RPMI7951 (cell line): ENCODE results near the gene RNLS. TPM values are rescaled to one million over a fixed set of nuclear protein-coding genes. Genes with fewer than 3 reads are reported as not detected.

Source experiments
- DNase-seq: peaks from one replicate; pipeline ENCODE4 v3.0.0-alpha.2; 2012; ENCODE audit warnings: low read depth
- total RNA-seq: library from RNA; depleted of rRNA; stranded (reverse); fragments of >200 nt; shearing (Covaris generic); gene quantifications from 2 replicates; pipeline ENCODE4 v1.2.3, GENCODE V29; 2014

The RNLS gene
- total RNA-seq, 1 experiment from 2014 or later: 15.7 TPM

DNA sequence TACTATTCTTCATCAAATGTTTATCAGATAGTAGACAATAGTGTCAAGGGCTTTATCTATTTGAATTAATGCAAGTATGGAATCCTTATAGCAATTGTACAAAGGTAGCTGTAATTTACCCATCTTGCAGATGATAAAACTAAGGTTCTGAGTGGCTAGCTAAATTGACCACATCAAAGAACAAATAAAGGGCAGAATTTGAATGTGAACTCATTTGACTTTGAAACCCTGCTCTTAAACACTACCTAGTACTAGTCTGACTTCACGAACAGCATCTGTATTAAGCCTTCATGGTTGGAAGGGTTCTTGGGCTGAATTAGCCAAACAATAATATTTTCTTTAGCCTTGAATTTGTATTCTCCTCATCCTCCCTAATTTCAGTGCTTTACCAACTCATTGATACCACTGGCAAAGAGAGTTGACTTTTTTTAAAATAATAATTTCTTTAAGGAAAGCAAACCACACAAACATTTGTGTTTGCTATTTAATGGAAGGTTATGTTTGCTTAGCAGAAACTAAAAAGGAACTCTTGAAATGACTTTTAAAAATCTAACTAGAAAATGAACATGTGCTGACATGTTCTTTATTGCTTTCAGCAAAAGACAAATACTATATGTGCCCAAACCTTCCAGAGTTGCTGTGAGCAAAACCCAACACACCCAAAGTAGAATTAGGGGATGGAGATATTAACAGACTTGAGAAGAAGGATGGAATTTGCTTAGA is 322.6 kb downstream of the RNLS start:
- DNase-seq: no peak

- DNase-seq: no peak
Measured at GRCh38 chr10:88259381-88259780, 323.7 kb downstream of the RNLS start.

- no peak for DNase-seq
Measured at GRCh38 chr10:88256886-88257285, 326.2 kb downstream of the RNLS start.

GRCh38 chr10:88256013-88256680 is 327.0 kb downstream of the RNLS start:
- DNase-seq: no peak

- DNase-seq: peak; percentile 96
Measured at GRCh38 chr10:88254091-88254490, 329.0 kb downstream of the RNLS start.

GRCh38 chr10:88253622-88254021 is 329.5 kb downstream of the RNLS start:
- DNase-seq: peak; percentile 59

DNA sequence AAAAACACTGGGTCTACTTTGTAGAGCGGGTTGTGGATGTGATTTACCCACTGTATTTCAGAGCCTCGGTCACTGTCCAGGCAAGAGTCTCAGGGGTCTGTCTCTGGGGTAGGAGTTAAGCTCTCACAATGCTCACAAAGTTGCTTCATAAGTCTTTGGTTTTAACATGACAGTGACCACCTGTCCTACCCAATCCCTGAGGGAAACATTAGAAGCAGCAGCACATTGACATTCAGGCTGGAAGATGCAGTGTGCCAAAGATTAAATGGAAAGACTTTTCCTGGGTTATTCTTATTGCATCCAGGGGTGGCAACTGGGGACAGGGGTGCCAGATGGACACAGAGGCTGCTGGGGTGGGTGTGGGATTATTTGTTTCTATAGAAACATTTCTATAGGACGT is 330.0 kb downstream of the RNLS start:
- DNase-seq: no peak

DNA sequence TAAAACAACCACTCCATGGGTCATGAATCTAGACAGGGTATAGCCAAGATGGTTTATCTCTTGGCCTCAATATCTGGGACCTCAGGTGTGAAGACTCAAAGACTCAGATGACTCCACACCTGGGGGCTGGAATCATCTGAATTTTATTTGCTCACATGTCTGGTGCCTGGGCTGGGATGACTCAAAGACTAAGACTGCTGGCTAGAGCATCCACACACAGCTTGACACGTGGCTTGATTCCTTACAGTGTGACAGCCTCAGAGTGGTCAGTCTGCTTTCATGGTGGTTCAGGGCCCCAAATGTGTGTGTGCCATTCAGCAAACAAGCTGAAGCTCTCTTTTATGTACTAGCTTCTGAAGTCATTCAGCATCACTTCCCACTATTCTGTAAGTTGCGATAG is 333.7 kb downstream of the RNLS start:
- DNase-seq: no peak

DNA sequence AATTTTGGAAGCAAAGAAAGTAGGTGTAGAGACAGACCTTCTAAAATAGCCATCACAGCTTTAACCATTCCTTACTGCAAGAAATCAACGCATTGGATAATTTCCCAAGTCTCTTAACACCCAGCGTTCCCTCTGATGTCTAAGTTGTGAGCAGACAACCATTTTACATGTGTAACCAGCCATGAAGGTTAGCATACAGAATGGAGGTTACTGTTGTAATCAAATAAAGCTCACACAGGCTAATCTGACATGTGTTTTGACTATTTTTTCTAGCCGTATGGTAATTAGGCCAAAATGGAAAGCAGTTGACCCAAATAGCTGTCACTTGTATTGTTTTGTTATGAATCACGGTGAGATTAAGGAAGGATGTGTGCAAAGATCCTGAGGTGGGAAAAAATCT is 336.4 kb downstream of the RNLS start:
- DNase-seq: no peak

GRCh38 chr10:88245974-88246511 is 337.1 kb downstream of the RNLS start:
- peak; percentile 83 for DNase-seq

DNA sequence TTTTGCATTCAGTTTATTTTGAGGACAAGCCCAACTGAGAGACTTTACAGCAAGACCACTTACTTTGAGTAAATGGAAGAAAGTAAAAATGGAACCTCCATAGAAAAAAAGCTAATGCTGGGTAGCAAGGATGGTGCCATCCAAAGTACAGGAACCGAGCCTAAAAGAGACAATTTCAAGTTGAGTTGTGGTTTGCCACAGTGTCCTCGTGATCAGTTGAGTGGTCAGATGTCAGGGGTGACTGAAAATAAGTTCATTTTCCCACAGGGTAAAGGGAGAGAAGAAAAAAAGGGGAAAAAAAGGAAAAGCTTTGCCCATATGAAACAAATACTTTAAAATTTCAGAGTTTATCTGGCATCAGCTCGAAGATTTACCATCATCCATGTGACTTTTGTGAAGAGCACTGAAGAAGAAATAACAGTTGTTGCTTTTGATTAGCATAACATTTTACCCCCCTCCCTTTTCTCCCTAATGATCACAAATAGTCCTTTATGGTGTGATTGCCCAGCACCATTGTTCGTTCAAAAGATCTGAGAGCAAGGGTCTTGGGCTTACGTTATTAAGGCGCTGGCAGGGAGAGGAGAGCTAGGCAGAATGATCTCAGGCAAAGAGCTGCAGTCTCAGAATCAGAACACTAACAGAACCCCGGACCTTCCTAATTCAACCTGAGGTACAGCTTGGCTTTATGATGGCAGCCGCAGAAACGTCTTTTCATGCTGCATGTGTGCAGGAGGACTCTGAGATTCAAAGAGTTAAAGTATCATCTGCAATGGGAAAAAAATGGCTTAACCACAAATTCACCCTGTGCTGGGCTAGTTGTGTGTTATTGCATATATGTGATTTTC is 338.1 kb downstream of the RNLS start:
- peak; percentile 67 for DNase-seq

DNA sequence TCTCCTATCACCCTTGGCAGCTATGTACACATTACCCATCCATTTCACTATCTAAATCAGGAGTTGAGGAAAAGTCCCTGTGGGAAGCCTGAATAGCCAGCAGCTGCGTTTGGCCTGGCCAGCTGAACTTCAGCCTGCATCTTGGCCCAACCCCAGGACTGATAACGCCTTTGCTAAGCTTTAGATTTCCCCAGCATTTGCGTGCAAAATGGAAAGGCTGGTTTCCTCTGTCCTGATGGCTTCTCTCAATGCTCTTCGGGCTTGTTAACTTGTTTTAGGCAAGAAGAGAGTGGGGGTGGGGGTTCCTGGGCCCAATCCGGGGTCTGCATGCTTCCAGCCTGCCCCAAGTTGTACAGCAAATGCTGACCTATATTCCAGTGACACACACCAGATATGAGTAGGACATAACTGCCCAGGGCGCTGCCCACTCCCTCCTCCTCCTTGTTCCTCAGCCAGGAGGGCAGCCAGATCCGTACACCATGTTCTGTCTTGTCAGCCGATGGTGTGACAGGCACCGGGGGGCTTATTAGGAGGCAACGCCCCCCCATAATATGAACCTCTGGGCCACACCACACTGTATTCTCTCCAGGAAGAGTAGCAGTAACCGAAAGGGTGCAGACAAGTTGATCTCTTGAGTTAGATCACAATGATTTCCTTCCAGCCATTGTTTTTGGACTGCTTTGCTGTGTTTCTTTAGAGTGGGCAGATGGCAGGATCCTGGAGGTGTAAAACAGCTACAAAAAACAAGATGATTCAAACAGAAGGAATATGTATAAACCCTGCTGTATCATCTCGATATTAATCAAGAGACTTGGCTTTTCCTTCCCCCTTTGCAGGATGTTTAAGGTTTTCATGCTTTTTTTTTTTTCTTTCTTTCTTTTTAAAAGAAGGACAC is 339.0 kb downstream of the RNLS start:
- DNase-seq: peak; percentile 97

- DNase-seq: peak; percentile 66
Measured at GRCh38 chr10:88243202-88243744, 339.8 kb downstream of the RNLS start.

DNA sequence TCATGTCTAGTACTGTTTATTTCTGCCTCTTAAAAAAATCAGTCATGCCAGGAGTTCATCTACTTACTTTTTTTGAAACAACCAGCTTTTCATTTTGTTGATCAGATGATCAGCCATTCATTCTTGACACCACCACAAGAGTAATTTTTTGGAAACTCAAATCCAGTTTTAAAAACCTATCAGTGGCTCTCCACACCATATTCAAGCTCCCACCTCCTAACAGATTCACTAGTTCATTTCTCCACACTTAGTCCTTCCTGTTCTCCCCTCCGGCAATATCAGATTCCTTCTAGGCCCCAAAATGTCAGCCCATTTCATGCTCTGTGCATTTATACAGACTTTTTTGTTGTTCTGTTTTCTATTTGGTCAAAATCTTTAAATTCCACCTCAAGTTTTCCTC is 341.6 kb downstream of the RNLS start:
- no peak for DNase-seq

- peak; percentile 65 for DNase-seq
Measured at GRCh38 chr10:88239212-88239611, 343.9 kb downstream of the RNLS start.

- DNase-seq: no peak
Measured at GRCh38 chr10:88238615-88238914, 344.6 kb downstream of the RNLS start.

DNA sequence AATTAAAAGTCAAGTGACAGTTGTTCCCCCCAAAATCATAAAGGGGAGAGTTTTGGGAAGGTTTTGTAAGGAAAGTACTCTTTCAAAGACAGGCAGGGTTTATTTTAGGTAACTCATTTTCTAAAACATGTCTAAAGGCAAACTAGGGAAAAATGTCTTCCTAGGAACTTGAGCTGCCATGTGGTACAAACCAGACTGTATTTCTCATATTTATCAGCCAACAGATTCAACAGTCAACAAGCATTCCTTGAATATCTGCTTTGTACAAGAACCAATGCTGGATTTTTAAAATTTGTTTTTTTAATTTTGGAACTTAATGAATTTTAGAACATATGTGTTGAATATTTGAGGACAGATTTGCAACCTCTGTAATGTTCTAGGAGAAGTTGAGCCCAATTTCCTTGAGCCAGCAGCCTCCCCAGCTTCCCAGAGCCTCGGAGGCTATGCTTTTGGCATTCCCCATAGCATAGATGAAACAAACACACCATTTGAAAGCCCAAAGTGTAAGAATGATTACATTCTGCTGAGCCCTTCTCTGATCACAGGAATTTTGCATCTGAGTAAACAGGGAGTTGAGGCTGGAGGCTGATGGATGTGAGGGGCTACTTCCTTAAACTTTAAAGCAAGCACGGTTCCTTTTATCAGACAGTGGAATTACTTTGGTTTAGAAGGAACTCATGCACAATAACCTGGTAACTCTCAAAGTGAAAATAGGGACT is 345.1 kb downstream of the RNLS start:
- DNase-seq: no peak

DNA sequence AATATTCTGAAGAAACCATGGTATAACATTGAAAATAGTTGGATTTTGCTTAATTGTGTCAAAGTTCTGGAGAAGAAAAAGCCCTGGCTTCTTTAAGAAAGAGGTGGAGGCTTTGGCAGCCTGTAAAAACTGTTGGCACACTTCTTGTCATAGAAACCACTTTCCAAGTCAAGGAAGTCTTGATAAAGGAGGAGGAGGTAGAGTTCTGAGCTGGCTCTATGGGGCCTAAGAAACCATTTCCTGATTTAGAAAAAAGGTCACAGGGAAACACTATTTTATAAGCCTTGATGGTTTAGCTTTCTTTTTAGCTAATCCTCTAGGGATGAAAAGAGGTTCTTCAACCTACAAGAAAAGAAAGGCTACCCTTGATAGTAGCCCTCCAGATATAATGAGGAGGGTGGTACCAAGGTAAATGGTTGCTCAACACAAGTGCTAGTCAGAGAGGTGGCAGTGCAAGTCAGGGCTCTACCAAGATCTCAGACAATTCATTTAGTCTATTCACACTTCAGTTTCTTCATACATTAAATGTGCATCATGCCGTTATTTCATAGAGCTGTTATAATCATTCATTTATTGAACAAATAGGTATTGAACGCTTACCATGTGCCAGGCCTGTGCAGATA is 346.9 kb downstream of the RNLS start:
- DNase-seq: no peak

GRCh38 chr10:88234297-88234696 is 348.8 kb downstream of the RNLS start:
- DNase-seq: no peak

DNA sequence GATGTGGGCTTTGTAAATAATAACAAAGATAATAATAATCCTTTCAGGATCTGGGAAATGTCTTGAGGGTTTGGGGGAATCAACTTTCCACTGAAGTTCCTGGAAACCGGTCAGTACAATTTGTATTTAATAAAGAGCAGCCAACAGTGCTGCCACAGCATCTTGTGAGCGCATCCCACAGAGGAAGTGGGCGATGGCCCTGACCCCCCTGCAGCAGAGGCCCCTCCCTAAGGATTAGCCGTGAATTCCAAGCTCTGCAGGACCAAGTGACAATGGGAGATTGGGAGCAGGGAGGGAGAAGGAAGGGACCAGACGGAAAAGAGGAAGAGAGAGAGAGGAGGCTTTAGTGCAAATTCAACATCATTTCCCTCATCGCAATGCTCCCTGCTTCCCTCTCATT is 349.2 kb downstream of the RNLS start:
- no peak for DNase-seq
